IMR-90 (cell line): ENCODE measurements around the gene NCKAP5. TPM values are rescaled to one million over a fixed set of nuclear protein-coding genes. Genes with fewer than 3 reads are reported as not detected.

Experiments used
- ATAC-seq: fragments of 200-7000 bp; cut with Tn5 transposase; 2 replicates; pipeline ENCODE4 v1.9.1; 2020; ENCODE audit warnings: low read depth, mild to moderate bottlenecking, moderate library complexity
- BruUV-seq: library from RNA; stranded (reverse); fragments of 400-500 nt; replicated peaks from 2 replicates; lab custom pipeline; 2021; lab: Mats Ljungman, UMichigan
- CTCF ChIA-PET: fragments of 300-600 bp; formaldehyde crosslinking; extraction: SDS; loops from one replicate; lab custom pipeline; 2021; ENCODE audit warnings: antibody characterized with exemption; lab: Yijun Ruan, JAX
- POLR2A ChIA-PET: fragments of 300-600 bp; sonication (Branson Sonifier 250); formaldehyde crosslinking; loops from one replicate; lab custom pipeline; 2022; ENCODE audit warnings: antibody characterized with exemption; ENCODE audit not compliant: unreplicated experiment; lab: Charles Lee
- DNase-seq: peaks from one replicate; pipeline ENCODE4 v3.0.0; 2013
- H2AFZ ChIP-seq: replicated peaks from 2 replicates; pipeline ENCODE3; 2013; ENCODE audit warnings: low read length, mild to moderate bottlenecking; ENCODE audit not compliant: poor library complexity
- H2AK5ac ChIP-seq: 2 replicates; pipeline ENCODE4 v1.6.1; 2013; ENCODE audit warnings: low read depth, low read length, inconsistent platforms
- H2AK9ac ChIP-seq: replicated peaks from 2 replicates; pipeline ENCODE3; 2013; ENCODE audit warnings: mild to moderate bottlenecking, low read depth, low read length, moderate library complexity; ENCODE audit not compliant: poor library complexity
- H2BK120ac ChIP-seq: 2 replicates; pipeline ENCODE4 v1.6.1; 2013; ENCODE audit warnings: low read depth, low read length, inconsistent platforms
- H2BK15ac ChIP-seq: 3 replicates; pipeline ENCODE4 v1.6.1; 2013; ENCODE audit warnings: low read depth, low read length, inconsistent platforms
- H2BK20ac ChIP-seq: 2 replicates; pipeline ENCODE4 v1.6.1; 2013; ENCODE audit warnings: low read depth, mild to moderate bottlenecking, inconsistent platforms, low read length, moderate library complexity
- H2BK5ac ChIP-seq: 2 replicates; pipeline ENCODE4 v1.6.1; 2013; ENCODE audit warnings: mild to moderate bottlenecking, low read depth, low read length, inconsistent platforms; ENCODE audit not compliant: poor library complexity, severe bottlenecking
- H3K14ac ChIP-seq: replicated peaks from 2 replicates; pipeline ENCODE4 v1.6.1; 2013; ENCODE audit warnings: low read depth, low read length, inconsistent platforms
- H3K18ac ChIP-seq: 2 replicates; pipeline ENCODE4 v1.6.1; 2013; ENCODE audit warnings: low read depth, low read length, control low read depth
- H3K23ac ChIP-seq: 2 replicates; pipeline ENCODE4 v1.6.1; 2013; ENCODE audit warnings: low read depth, low read length, inconsistent platforms
- H3K27ac ChIP-seq: 2 replicates; pipeline ENCODE4 v1.5.1; 2013; ENCODE audit warnings: mild to moderate bottlenecking, control low read depth, low read length; ENCODE audit not compliant: insufficient read depth
- H3K27me3 ChIP-seq: 2 replicates; pipeline ENCODE4 v1.6.1; 2013; ENCODE audit warnings: low read length; ENCODE audit not compliant: control insufficient read depth, insufficient read depth
- H3K36me3 ChIP-seq: 2 replicates; pipeline ENCODE4 v1.6.1; 2013; ENCODE audit warnings: low read length, mixed read lengths; ENCODE audit not compliant: control insufficient read depth, insufficient read depth
- H3K4ac ChIP-seq: 2 replicates; pipeline ENCODE4 v1.6.1; 2013; ENCODE audit warnings: low read depth, low read length, inconsistent platforms
- H3K4me1 ChIP-seq: 2 replicates; pipeline ENCODE4 v1.6.1; 2013; ENCODE audit warnings: low read length, mixed read lengths; ENCODE audit not compliant: control insufficient read depth, insufficient read depth
- H3K4me2 ChIP-seq: 2 replicates; pipeline ENCODE4 v1.6.1; 2013; ENCODE audit warnings: low read depth, mild to moderate bottlenecking, control low read depth, low read length, moderate library complexity
- H3K4me3 ChIP-seq: 2 replicates; pipeline ENCODE4 v1.5.1; 2013; ENCODE audit warnings: low read depth, mild to moderate bottlenecking, control low read depth, low read length, moderate library complexity; ENCODE audit not compliant: insufficient read depth
- H3K56ac ChIP-seq: 2 replicates; pipeline ENCODE4 v1.6.1; 2013; ENCODE audit warnings: low read length, inconsistent platforms; ENCODE audit not compliant: insufficient read depth; ENCODE audit errors: extremely low read depth
- H3K79me1 ChIP-seq, 2 experiments: 2 replicates each; pipeline ENCODE4 v1.6.1; 2013; ENCODE audit warnings: low read length in 2 of 2, inconsistent platforms in 1 of 2, low read depth in 1 of 2
- H3K9ac ChIP-seq: 2 replicates; pipeline ENCODE4 v1.6.1; 2013; ENCODE audit warnings: low read depth, low read length, control low read depth
- H3K9me1 ChIP-seq: 2 replicates; pipeline ENCODE4 v1.6.1; 2013; ENCODE audit warnings: low read length, inconsistent platforms; ENCODE audit not compliant: insufficient read depth
- H3K9me3 ChIP-seq: 2 replicates; pipeline ENCODE4 v1.6.1; 2013; ENCODE audit warnings: low read length; ENCODE audit not compliant: control insufficient read depth, insufficient read depth
- H4K20me1 ChIP-seq: 2 replicates; pipeline ENCODE4 v1.6.1; 2013; ENCODE audit warnings: low read length, inconsistent platforms; ENCODE audit not compliant: insufficient read depth
- H4K5ac ChIP-seq: 2 replicates; pipeline ENCODE4 v1.6.1; 2013; ENCODE audit warnings: mild to moderate bottlenecking, low read depth, low read length, control low read depth
- H4K8ac ChIP-seq, 2 experiments: 2 replicates each; pipeline ENCODE4 v1.6.1; 2013; ENCODE audit warnings: low read depth in 2 of 2, low read length in 2 of 2, control low read depth in 1 of 2, inconsistent platforms in 1 of 2
- H4K91ac ChIP-seq: 2 replicates; pipeline ENCODE4 v1.6.1; 2013; ENCODE audit warnings: low read depth, low read length, inconsistent platforms; ENCODE audit not compliant: insufficient read depth
- BHLHE40 ChIP-seq: fragments of 150-350 bp; IDR thresholded peaks from 2 replicates; pipeline ENCODE4 v1.6.1; 2016; ENCODE audit warnings: mild to moderate bottlenecking, low read depth, low read length
- CHD1 ChIP-seq: IDR thresholded peaks from 2 replicates; pipeline ENCODE4 v1.6.1; 2012; ENCODE audit warnings: low read depth, low read length, improper control_type of control experiment
- CTCF ChIP-seq: conservative IDR thresholded peaks from 2 replicates; pipeline ENCODE4 v1.5.1; 2012; ENCODE audit warnings: mild to moderate bottlenecking, low read depth, low read length, improper control_type of control experiment
- ELK1 ChIP-seq: fragments of 150-350 bp; IDR thresholded peaks from 2 replicates; pipeline ENCODE4 v1.6.1; 2016; ENCODE audit warnings: low read depth, mild to moderate bottlenecking, low read length, moderate library complexity, borderline replicate concordance
- FOS ChIP-seq: fragments of 150-350 bp; IDR thresholded peaks from 2 replicates; pipeline ENCODE4 v1.6.1; 2016; ENCODE audit warnings: low read depth, low read length
- MAZ ChIP-seq: IDR thresholded peaks from 2 replicates; pipeline ENCODE4 v1.6.1; 2012; ENCODE audit warnings: low read depth, mild to moderate bottlenecking, low read length, improper control_type of control experiment, moderate library complexity, borderline replicate concordance
- MXI1 ChIP-seq: IDR thresholded peaks from 2 replicates; pipeline ENCODE4 v1.6.1; 2012; ENCODE audit warnings: low read depth, mild to moderate bottlenecking, low read length, moderate library complexity, borderline replicate concordance
- POLR2A ChIP-seq: IDR thresholded peaks from 2 replicates; pipeline ENCODE4 v1.6.1; 2012; ENCODE audit warnings: mild to moderate bottlenecking, low read depth, low read length
- RAD21 ChIP-seq: IDR thresholded peaks from 2 replicates; pipeline ENCODE4 v1.6.1; 2012; ENCODE audit warnings: low read length, improper control_type of control experiment
- RFX5 ChIP-seq: IDR thresholded peaks from 2 replicates; pipeline ENCODE4 v1.8.0; 2012; ENCODE audit warnings: low read depth, mild to moderate bottlenecking, low read length, moderate library complexity
- SMC3 ChIP-seq: fragments of 150-350 bp; IDR thresholded peaks from 2 replicates; pipeline ENCODE4 v1.6.1; 2016; ENCODE audit warnings: low read depth, mild to moderate bottlenecking, antibody characterized with exemption, low read length, moderate library complexity
- USF2 ChIP-seq: fragments of 150-350 bp; IDR thresholded peaks from 2 replicates; pipeline ENCODE4 v1.6.1; 2017; ENCODE audit warnings: mild to moderate bottlenecking, antibody characterized with exemption, low read length, low read depth
- dilution Hi-C: fragments of 300-500 bp; cut with HindIII; formaldehyde crosslinking; loops from one replicate; pipeline ENCODE4 v1.14.3; 2018; ENCODE audit warnings: low sequenced_read_pairs; ENCODE audit not compliant: unreplicated experiment
- in situ Hi-C: fragments of 300-500 bp; cut with MboI; formaldehyde crosslinking; loops from 3 replicates; pipeline ENCODE4 v1.14.3; 2019; ENCODE audit warnings: low sequenced_read_pairs, inconsistent platforms, mixed read lengths
- intact Hi-C: fragments of 100-400 bp; cut with micrococcal nuclease; formaldehyde crosslinking; loops from 2 replicates; pipeline ENCODE4 v1.10.0; 2022
- polyA plus RNA-seq, 3 experiments: library from polyadenylated mRNA; depleted of rRNA; stranded (reverse); fragments of >200 nt; gene quantifications; 2 replicates each; pipeline ENCODE4 v1.2.3, GENCODE V29; 2012; ENCODE audit warnings: low replicate concordance in 1 of 3
- total RNA-seq: library from RNA; depleted of rRNA; stranded (reverse); fragments of >200 nt; gene quantifications from 2 replicates; pipeline ENCODE4 v1.2.3, GENCODE V29; 2012

NCKAP5 gene
- total and polyA plus RNA-seq, 2 of the 4 experiments (the other 2 are of a cell fraction) = 2.7 to 3.9 TPM

GRCh38 chr2:133452146-133452545 is 116.1 kb downstream of the NCKAP5 start:
- BruUV-seq = no TSS peak
- no peak for ATAC-seq

More at GRCh38 chr2:133452146-133452545, 116.1 kb downstream of the NCKAP5 start:
- Histone ChIP-seq H3K4ac (no peak overlapping the region), H3K4me1 (peaks cover 2% of the 10 kb centered on the region; the same call in 1 of the 2 replicates), H3K9ac (no peak overlapping the region), H3K56ac (no peak overlapping the region), H2BK5ac (no peak overlapping the region), H3K23ac (no peak overlapping the region), H3K9me1 (no peaks in the 10 kb centered on the region; the same call in 1 of the 2 replicates), H2AK5ac (0 out of 2 replicates have a peak overlapping the region, but pooled peaks have one; percentile 43), H2AK9ac (no peak overlapping the region), H4K20me1 (no peaks in the 10 kb centered on the region), H4K91ac (no peak overlapping the region), H2BK20ac (no peak overlapping the region), H3K27me3 (no peaks in the 10 kb centered on the region), H3K14ac (no peak overlapping the region), H3K79me1 (peaks cover 0 to 4% of the 10 kb centered on the region in 2 experiments; a peak in 1 of 4 replicates), H3K4me3 (no peak overlapping the region), H2BK120ac (no peak overlapping the region), H2AFZ (no peak overlapping the region), H3K18ac (peak overlapping the region; percentile 49; the same call in 1 of the 2 replicates), H4K8ac (peak overlapping the region in 1 of 2 experiments; percentile 13; a peak in 1 of 4 replicates), H3K9me3 (no peaks in the 10 kb centered on the region), H4K5ac (no peak overlapping the region), H3K27ac (no peak overlapping the region), H2BK15ac (no peak overlapping the region), H3K36me3 (no peaks in the 10 kb centered on the region), H3K4me2 (no peak overlapping the region)
- intact Hi-C loops (no loop called here), dilution Hi-C loops (no loop called here), in situ Hi-C loops (no loop called here)
- ChIA-PET CTCF (no interaction called here), POLR2A (no interaction called here)
- no peak for DNase-seq
- no peak for TF ChIP-seq ELK1
- no peak for TF ChIP-seq RFX5
- no peak for TF ChIP-seq CTCF
- TF ChIP-seq BHLHE40 = no peak
- no peak for TF ChIP-seq MXI1
- no peak for TF ChIP-seq POLR2A
- no peak for TF ChIP-seq RAD21
- no peak for TF ChIP-seq FOS
- no peak for TF ChIP-seq MAZ
- TF ChIP-seq CHD1 = no peak
- no peak for TF ChIP-seq SMC3
- TF ChIP-seq USF2 = no peak
